ENCODE results near the gene ADAMTS20. TPM values are rescaled to one million over a fixed set of nuclear protein-coding genes. Genes with fewer than 3 reads are reported as not detected.

The ADAMTS20 gene
- total RNA-seq, 4 donors from 2014 or later, result not detected

DNA sequence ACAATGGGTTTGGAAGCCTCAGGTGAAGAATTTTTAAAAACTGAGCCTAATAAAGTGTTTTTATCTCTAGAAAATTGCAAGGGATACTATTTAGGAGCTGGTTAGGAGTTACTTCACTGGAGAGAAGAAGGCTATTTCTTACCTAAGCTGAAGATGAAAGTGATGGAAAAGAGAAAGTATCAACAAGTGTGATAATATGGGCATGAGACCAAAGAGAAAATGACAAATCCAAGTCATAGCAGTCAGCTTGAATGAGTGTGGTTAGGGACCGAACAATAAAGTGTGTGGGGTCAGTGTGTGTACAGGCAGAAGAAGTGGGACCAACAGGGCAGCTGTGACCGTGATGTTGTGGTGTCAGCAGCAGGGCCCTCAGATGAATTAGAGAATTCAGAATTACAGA is 24.2 kb upstream of the ADAMTS20 start:
- Histone ChIP-seq H3K4me1 (no peaks in the 10 kb centered on the region), H3K4me3 (no peak overlapping the region), H3K27ac (no peak overlapping the region), H3K9me3 (peaks cover 0 to 2% (median 0%) of the 10 kb centered on the region in 4 donors), H3K27me3 (no peaks in the 10 kb centered on the region), H3K36me3 (no peaks in the 10 kb centered on the region)
- TF ChIP-seq EP300 (IDR thresholded peaks at IDR 0.05) (no peak), POLR2A (IDR thresholded peaks at IDR 0.05) (no peak)
- TF ChIP-seq, protein P1, sequence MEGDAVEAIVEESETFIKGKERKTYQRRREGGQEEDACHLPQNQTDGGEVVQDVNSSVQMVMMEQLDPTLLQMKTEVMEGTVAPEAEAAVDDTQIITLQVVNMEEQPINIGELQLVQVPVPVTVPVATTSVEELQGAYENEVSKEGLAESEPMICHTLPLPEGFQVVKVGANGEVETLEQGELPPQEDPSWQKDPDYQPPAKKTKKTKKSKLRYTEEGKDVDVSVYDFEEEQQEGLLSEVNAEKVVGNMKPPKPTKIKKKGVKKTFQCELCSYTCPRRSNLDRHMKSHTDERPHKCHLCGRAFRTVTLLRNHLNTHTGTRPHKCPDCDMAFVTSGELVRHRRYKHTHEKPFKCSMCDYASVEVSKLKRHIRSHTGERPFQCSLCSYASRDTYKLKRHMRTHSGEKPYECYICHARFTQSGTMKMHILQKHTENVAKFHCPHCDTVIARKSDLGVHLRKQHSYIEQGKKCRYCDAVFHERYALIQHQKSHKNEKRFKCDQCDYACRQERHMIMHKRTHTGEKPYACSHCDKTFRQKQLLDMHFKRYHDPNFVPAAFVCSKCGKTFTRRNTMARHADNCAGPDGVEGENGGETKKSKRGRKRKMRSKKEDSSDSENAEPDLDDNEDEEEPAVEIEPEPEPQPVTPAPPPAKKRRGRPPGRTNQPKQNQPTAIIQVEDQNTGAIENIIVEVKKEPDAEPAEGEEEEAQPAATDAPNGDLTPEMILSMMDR (IDR thresholded peaks at IDR 0.05), result no peak
- no peak for DNase-seq (ENCODE audit: low spot score in 2 of 2)
- 59 to 64% methylated on average over 2 of the region's 2 CpGs for WGBS, 2 donors

DNA sequence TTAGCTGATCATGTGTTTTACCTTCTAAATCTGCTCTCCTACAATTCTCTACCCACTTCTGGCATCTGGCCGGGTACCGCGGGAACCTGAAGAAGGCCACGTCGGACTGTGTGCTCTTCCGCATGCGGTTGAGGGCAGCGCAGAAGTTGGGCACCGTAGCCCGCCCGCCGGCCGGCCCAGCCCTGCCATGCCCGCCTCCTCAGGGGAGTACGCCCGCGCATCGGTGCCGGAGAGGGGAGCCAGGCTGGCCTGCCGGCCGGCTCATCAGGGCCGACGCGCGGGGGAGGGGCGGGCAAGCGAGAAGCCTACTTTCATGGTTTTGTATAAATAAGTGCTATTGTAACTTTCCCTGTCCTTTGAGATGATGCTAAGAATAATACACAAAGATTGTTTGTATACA is 19.9 kb upstream of the ADAMTS20 start:
- Histone ChIP-seq H3K4me3 (no peak overlapping the region), H3K4me1 (no peaks in the 10 kb centered on the region), H3K9me3 (peaks cover 0 to 2% (median 0%) of the 10 kb centered on the region in 4 donors), H3K36me3 (no peaks in the 10 kb centered on the region), H3K27me3 (no peaks in the 10 kb centered on the region), H3K27ac (no peak overlapping the region)
- TF ChIP-seq, protein P1 (IDR thresholded peaks at IDR 0.05), result no peak
- TF ChIP-seq POLR2A (IDR thresholded peaks at IDR 0.05) (no peak), EP300 (IDR thresholded peaks at IDR 0.05) (no peak)
- WGBS, 2 donors, result 37 to 72% methylated on average over 26 to 27 of the region's 27 CpGs
- no peak for DNase-seq (ENCODE audit: low spot score in 2 of 2)

DNA sequence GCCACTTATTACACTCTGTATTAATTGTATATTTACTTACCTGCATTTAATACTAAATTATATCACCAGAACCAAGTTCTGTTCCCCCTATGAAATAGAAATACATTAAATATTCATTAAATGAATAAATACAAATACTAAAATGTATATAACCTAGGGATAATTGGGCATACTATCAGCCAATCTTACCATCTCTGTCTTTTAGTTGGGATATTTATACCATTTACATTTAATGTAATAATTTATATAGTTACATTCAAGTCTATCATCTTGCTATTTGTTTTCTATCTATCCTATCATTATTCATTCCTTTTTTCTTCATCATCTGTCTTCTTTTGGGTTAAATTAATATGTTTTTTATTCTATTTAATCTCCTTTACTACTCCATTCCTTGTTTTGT is 4.1 kb upstream of the ADAMTS20 start:
- H3K27ac ChIP-seq, result no peak overlapping the region
- DNase-seq (ENCODE audit: low spot score in 2 of 2), result no peak
- H3K36me3 ChIP-seq, result no peaks in the 10 kb centered on the region
- H3K4me1 ChIP-seq, result peaks cover 0 to 13% (median 0%) of the 10 kb centered on the region in 4 donors
- H3K4me3 ChIP-seq, result no peak overlapping the region
- no peak for TF ChIP-seq EP300 (IDR thresholded peaks at IDR 0.05)
- TF ChIP-seq, protein P1 (IDR thresholded peaks at IDR 0.05), result no peak
- no peak for TF ChIP-seq POLR2A (IDR thresholded peaks at IDR 0.05)
- H3K9me3 ChIP-seq, result peaks cover 0 to 33% (median 3%) of the 10 kb centered on the region in 4 donors
- peaks cover 0 to 15% of the 10 kb centered on the region in 2 donors for H3K27me3 ChIP-seq

DNA sequence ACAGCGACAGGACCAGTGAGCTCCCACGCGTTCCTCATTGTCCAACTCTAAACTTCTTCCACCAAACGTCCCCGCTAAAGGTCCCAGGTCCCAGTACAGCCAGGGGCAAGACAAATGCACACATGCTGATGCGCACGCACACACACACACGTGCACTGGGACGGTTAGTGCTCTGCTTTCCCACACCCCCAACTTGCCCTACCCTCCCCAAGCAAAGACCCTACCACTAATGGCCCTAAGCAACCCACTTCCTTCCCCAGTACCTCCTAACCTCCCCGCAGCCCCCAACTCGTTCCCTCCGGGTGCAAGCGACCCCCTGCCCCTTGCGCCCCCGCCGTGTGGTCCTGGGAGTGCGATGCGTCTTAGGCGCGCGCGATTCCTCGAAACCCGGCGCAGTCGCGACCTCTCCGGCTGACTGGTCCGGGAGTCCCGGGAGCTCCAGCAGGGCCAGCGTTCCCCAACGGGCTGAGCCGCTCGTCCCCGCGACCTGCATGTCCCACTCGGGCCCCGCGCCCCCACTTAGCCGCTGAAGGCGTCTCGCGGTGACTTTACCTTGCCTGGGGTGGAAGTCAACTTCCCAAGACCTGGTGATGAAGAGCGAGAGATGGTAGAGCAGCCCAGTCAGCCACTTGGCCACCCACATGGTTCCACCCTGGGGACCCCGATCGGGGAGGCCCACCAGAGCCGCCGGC is 578 bp downstream of the ADAMTS20 start:
- DNase-seq (ENCODE audit: low spot score in 2 of 2), result no peak
- TF ChIP-seq EP300 (IDR thresholded peaks at IDR 0.05) (no peak), POLR2A (IDR thresholded peaks at IDR 0.05) (no peak)
- TF ChIP-seq, protein P1 (IDR thresholded peaks at IDR 0.05), result no peak
- Histone ChIP-seq H3K9me3 (peaks cover 0 to 16% (median 3%) of the 10 kb centered on the region in 4 donors), H3K27me3 (peaks cover 0 to 30% of the 10 kb centered on the region in 2 donors), H3K36me3 (no peaks in the 10 kb centered on the region), H3K4me3 (no peak overlapping the region), H3K27ac (no peak overlapping the region), H3K4me1 (peaks cover 0 to 16% (median 0%) of the 10 kb centered on the region in 4 donors)
- WGBS, 2 donors, result 2 to 3% methylated on average over 40 to 47 of the region's 48 CpGs

DNA sequence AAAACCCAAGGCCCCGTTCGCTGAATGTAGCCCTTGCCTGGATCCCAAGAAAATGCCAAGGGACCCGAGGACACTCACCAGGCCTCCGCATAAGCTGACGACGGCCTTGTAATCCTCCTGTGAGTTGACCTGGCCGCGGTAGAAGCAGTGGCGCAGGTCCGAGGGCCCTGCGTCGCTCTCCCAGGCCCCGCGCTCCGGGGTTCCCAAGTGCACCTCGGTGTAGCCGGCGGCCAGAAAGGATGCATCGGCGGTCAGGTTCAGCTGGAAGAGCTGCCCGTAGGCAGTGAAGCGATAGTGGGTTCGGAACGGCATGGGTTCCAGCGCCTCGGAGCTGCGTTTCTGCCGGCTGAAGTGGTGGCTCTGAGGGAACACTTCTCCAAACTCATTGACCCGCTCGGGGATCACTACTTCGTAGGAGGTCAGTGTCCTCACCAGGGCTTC is 1.2 kb downstream of the ADAMTS20 start:
- no peak overlapping the region for H3K27ac ChIP-seq
- 11 to 15% methylated on average over 22 to 31 of the region's 31 CpGs for WGBS, 2 donors
- H3K4me3 ChIP-seq, result no peak overlapping the region
- no peak for DNase-seq (ENCODE audit: low spot score in 2 of 2)
- H3K9me3 ChIP-seq, result peaks cover 0 to 11% (median 1%) of the 10 kb centered on the region in 4 donors
- TF ChIP-seq POLR2A (IDR thresholded peaks at IDR 0.05), result no peak
- TF ChIP-seq, protein P1 (IDR thresholded peaks at IDR 0.05), result no peak
- TF ChIP-seq EP300 (IDR thresholded peaks at IDR 0.05), result no peak
- H3K27me3 ChIP-seq, result peaks cover 0 to 30% of the 10 kb centered on the region in 2 donors
- peaks cover 0 to 16% (median 0%) of the 10 kb centered on the region in 4 donors for H3K4me1 ChIP-seq
- H3K36me3 ChIP-seq, result no peaks in the 10 kb centered on the region
